Sigmoid colon (tissue), 4 donors: ENCODE results near the gene MRO.

Source experiments
- EP300 ChIP-seq, 4 donors: sonication (generic); formaldehyde crosslinking; IDR thresholded peaks; one replicate each; pipeline ENCODE4 v1.6.1; 2017; ENCODE audit warnings: antibody characterized with exemption in 4 of 4
- POLR2A ChIP-seq, 2 donors: fragments of 450-650 bp; IDR thresholded peaks; one replicate each; pipeline ENCODE4 v1.6.1; 2016; ENCODE audit warnings: antibody characterized with exemption in 2 of 2, mild to moderate bottlenecking in 2 of 2, moderate library complexity in 2 of 2
- TF ChIP-seq, protein P1 (sequence below), 4 experiments: fragments of 450-650 bp in 3 of 4; fragments of 200-600 bp in 1 of 4; IDR thresholded peaks; one replicate each; pipeline ENCODE4 v1.5.1; 2016 to 2019; ENCODE audit warnings: antibody characterized with exemption in 4 of 4, mild to moderate bottlenecking in 3 of 4, moderate library complexity in 2 of 4

DNA sequence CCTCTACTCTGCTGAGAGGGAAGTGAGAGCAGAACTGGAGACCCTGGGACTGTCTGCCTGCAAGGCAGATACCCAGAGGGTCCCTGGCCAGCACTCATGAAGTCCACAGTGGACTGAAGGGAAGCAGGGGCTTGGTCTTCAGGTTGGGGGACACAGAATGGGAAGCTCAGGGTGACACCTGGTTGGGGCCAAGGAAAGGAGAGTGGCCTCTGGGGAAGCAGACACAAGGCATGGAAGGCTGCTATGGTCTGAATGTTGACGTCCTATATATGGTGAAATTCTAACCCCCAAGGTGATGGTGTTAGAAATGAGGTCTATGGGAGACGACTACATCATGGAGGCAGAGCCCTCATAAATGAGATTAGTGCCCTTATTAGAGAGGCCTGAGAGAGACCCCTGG, 69.3 kb downstream of the MRO start:
- TF ChIP-seq, protein P1, sequence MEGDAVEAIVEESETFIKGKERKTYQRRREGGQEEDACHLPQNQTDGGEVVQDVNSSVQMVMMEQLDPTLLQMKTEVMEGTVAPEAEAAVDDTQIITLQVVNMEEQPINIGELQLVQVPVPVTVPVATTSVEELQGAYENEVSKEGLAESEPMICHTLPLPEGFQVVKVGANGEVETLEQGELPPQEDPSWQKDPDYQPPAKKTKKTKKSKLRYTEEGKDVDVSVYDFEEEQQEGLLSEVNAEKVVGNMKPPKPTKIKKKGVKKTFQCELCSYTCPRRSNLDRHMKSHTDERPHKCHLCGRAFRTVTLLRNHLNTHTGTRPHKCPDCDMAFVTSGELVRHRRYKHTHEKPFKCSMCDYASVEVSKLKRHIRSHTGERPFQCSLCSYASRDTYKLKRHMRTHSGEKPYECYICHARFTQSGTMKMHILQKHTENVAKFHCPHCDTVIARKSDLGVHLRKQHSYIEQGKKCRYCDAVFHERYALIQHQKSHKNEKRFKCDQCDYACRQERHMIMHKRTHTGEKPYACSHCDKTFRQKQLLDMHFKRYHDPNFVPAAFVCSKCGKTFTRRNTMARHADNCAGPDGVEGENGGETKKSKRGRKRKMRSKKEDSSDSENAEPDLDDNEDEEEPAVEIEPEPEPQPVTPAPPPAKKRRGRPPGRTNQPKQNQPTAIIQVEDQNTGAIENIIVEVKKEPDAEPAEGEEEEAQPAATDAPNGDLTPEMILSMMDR (IDR thresholded peaks at IDR 0.05): no peak
- TF ChIP-seq EP300 (IDR thresholded peaks at IDR 0.05) (no peak), POLR2A (IDR thresholded peaks at IDR 0.05) (no peak)
